Nephron (organoid): ENCODE measurements around the gene CREBRF.
A peak's percentile ranks its signal among the peaks of the same experiment; 100 is the strongest.
"Not testable (repeated sequence)": the region's sequence is repeated elsewhere in the genome, so short reads cannot be mapped to it uniquely, and the experiment has no call there.

Source experiments
- H3K27ac Mint-ChIP-seq, 3 experiments: 2 replicates each; pipeline ENCODE4 v1.8.0; 2020; ENCODE audit warnings: mixed read lengths in 3 of 3, mild to moderate bottlenecking in 2 of 3, moderate library complexity in 1 of 3
- H3K27me3 Mint-ChIP-seq: 2 replicates; pipeline ENCODE4 v1.8.0; 2021; ENCODE audit warnings: low read depth, mild to moderate bottlenecking, moderate library complexity, mixed read lengths
- H3K36me3 Mint-ChIP-seq: 2 replicates; pipeline ENCODE4 v1.8.0; 2020; ENCODE audit warnings: low read depth, mixed read lengths
- H3K4me1 Mint-ChIP-seq: 2 replicates; pipeline ENCODE4 v1.8.0; 2020; ENCODE audit warnings: mixed read lengths
- H3K4me3 Mint-ChIP-seq, 3 experiments: 2 replicates each; pipeline ENCODE4 v1.8.0; 2020; ENCODE audit warnings: mild to moderate bottlenecking in 3 of 3, mixed read lengths in 3 of 3, moderate library complexity in 2 of 3
- H3K9me3 Mint-ChIP-seq: 2 replicates; pipeline ENCODE4 v1.8.0; 2020; ENCODE audit warnings: mixed read lengths
- TF ChIP-seq, protein P1 (sequence below), 3 experiments: fragments of 200-600 bp; sonication (generic); IDR thresholded peaks; one replicate each; pipeline ENCODE4 v1.5.0; 2021; ENCODE audit warnings: antibody characterized with exemption in 3 of 3; ENCODE audit not compliant: unreplicated experiment in 3 of 3

CREBRF gene

DNA sequence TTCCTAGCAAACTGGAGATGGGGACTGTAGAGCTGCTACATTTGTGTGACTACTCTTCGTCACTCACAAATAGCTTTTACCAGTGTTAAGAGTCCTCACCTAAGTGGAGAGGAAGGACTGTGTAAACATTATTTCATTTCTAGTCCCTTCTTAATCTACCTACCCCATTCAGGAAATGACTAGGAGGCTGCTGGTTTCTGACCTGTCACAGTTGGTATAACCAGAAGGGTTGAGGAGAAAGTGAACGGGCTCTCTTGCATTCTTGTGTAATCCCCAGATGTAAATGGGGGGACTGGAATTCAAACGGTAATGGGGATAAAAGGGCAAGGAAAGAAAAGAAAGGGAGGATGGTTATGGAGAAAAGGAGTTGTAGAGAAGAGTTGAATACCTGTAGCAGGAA, 52.8 kb downstream of the CREBRF start:
- Mint-ChIP-seq H3K4me1 (no peaks in the 10 kb centered on the region), H3K9me3 (no peaks in the 10 kb centered on the region), H3K36me3 (peaks cover 30% of the 10 kb centered on the region), H3K27ac (peak overlapping the region in 1 of 3 experiments; percentile 59), H3K4me3 (no peak overlapping the region), H3K27me3 (no peaks in the 10 kb centered on the region)
- TF ChIP-seq, protein P1, sequence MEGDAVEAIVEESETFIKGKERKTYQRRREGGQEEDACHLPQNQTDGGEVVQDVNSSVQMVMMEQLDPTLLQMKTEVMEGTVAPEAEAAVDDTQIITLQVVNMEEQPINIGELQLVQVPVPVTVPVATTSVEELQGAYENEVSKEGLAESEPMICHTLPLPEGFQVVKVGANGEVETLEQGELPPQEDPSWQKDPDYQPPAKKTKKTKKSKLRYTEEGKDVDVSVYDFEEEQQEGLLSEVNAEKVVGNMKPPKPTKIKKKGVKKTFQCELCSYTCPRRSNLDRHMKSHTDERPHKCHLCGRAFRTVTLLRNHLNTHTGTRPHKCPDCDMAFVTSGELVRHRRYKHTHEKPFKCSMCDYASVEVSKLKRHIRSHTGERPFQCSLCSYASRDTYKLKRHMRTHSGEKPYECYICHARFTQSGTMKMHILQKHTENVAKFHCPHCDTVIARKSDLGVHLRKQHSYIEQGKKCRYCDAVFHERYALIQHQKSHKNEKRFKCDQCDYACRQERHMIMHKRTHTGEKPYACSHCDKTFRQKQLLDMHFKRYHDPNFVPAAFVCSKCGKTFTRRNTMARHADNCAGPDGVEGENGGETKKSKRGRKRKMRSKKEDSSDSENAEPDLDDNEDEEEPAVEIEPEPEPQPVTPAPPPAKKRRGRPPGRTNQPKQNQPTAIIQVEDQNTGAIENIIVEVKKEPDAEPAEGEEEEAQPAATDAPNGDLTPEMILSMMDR (IDR thresholded peaks at IDR 0.05; ENCODE audit: unreplicated experiment in 3 of 3) = no peak

GRCh38 chr5:173114536-173114935, 58.4 kb downstream of the CREBRF start:
- Mint-ChIP-seq H3K27me3 (peaks cover 4% of the 10 kb centered on the region), H3K9me3 (no peaks in the 10 kb centered on the region), H3K4me1 (no peaks in the 10 kb centered on the region), H3K36me3 (peaks cover 56% of the 10 kb centered on the region), H3K4me3 (no peak overlapping the region), H3K27ac (no peak overlapping the region)
- TF ChIP-seq, protein P1 (IDR thresholded peaks at IDR 0.05; ENCODE audit: unreplicated experiment in 3 of 3) = no peak

- Mint-ChIP-seq H3K27me3 (peaks cover 4% of the 10 kb centered on the region), H3K27ac (no peak overlapping the region), H3K36me3 (peaks cover 57% of the 10 kb centered on the region), H3K4me1 (no peaks in the 10 kb centered on the region), H3K4me3 (no peak overlapping the region), H3K9me3 (peaks cover 5% of the 10 kb centered on the region)
- TF ChIP-seq, protein P1 (IDR thresholded peaks at IDR 0.05; ENCODE audit: unreplicated experiment in 3 of 3) = no peak
Observed at GRCh38 chr5:173119719-173120118, 63.6 kb downstream of the CREBRF start.

- Mint-ChIP-seq H3K4me3 (no peak overlapping the region), H3K27ac (no peak overlapping the region), H3K4me1 (no peaks in the 10 kb centered on the region), H3K36me3 (peaks cover 65% of the 10 kb centered on the region), H3K9me3 (peaks cover 5% of the 10 kb centered on the region), H3K27me3 (no peaks in the 10 kb centered on the region)
- TF ChIP-seq, protein P1 (IDR thresholded peaks at IDR 0.05; ENCODE audit: unreplicated experiment in 3 of 3) = no peak
Observed at GRCh38 chr5:173123416-173123815, 67.3 kb downstream of the CREBRF start.

DNA sequence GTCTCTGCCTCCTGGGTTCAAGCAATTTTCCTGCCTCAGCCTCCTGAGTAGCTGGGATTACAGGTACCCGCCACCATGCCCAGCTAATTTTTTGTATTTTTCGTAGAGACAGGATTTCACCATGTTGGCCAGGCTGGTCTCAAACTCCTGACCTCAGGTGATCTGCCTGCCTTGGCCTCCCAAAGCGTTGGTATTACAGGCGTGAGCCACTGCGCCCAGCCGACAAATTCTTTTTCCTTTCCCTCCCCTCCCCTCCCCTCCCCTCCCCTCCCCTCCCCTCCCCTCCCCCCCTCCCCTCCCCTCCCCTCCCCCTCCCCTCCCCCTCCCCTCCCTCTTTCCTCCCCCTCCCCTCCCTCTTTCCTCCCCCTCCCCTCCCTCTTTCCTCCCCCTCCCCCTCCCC, 76.0 kb downstream of the CREBRF start:
- not testable (repeated sequence) for H3K27me3 Mint-ChIP-seq, H3K27ac Mint-ChIP-seq

DNA sequence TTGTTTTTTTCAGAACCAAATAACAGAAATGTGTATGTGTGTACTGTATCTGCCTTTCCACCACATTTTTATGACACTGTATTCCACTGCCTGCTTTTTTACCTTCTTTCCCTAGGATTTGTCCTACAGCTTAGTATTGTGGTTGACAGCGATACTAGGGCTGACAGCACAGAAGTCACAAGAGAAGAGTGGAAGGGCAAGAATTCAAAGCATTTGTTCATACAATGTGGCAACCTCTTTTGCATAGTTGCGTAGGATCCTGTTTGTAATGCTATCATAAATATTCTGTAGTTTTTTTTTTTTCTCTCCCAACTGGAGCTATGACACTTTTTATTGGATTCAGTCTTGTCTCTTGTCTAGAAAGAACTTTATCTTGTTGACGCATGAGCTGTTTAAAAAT, 82.6 kb downstream of the CREBRF start:
- H3K36me3 Mint-ChIP-seq = no peaks in the 10 kb centered on the region
- H3K4me1 Mint-ChIP-seq = no peaks in the 10 kb centered on the region
- no peak overlapping the region for H3K4me3 Mint-ChIP-seq
- no peaks in the 10 kb centered on the region for H3K9me3 Mint-ChIP-seq
- no peaks in the 10 kb centered on the region for H3K27me3 Mint-ChIP-seq
- H3K27ac Mint-ChIP-seq = no peak overlapping the region
- TF ChIP-seq, protein P1 (IDR thresholded peaks at IDR 0.05; ENCODE audit: unreplicated experiment in 3 of 3) = no peak

More for the DNA sequence above, 76.0 kb downstream of the CREBRF start:
- H3K36me3 Mint-ChIP-seq = peaks cover 21% of the 10 kb centered on the region
- not testable (repeated sequence) for H3K4me1 Mint-ChIP-seq, H3K9me3 Mint-ChIP-seq, H3K4me3 Mint-ChIP-seq
